ENCODE measurements around the gene OR1I1.
"Not testable (repeated sequence)": the region's sequence is repeated elsewhere in the genome, so short reads cannot be mapped to it uniquely, and the experiment has no call there.

The OR1I1 gene

DNA sequence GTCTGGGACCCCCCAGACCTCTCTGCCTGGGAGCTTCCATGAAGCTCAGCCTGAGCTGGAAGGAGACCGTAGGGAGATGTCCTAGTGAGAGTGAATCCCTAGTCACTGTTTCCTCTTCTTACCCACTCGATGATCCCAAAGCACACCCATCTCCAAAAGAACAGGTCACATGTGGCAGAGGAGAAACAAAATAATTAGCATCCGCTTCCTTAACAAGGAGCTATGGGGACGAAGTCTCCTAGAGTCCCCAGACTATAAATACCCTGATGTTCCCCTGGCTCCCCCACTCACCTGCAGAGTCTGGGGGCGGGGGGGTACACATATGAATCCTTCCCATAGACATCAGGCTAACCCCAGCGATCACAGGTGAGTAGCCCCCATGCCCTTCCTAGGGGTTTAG, at the start of gene OR1I1:
Gene OR1I1 (plus strand): TSS at position 301 of the 400 bp plus-strand sequence. CDS start 4,855 bp downstream, outside the sequence.
- no peak for DNase-seq (ENCODE audit: low read depth)

- DNase-seq (ENCODE audit: low read depth), result no peak
These were observed 46.2 kb upstream of the OR1I1 start for GRCh38 chr19:15035795-15036311.

- DNase-seq (ENCODE audit: low read depth), result no peak
These were observed 44.4 kb upstream of the OR1I1 start for GRCh38 chr19:15037586-15037985.

GRCh38 chr19:15038294-15038693, 43.7 kb upstream of the OR1I1 start:
- no peak for DNase-seq (ENCODE audit: low read depth)

DNA sequence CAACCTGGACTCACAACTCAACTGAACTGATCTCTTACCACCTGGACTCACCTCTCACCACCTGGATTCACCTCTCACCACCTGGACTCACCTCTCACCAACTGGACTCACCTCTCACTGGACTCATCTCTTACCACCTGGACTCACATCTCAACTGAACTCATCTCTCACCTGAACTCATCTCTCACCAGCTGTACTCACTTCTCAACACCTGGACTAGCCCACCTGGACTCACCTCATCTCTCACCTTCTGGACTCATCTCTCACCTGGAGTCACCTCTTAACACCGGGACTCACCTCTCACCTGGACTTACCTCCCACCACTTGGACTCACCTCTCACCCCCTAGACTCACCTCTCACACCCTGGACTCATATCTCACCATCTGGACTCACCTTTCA, 40.0 kb upstream of the OR1I1 start:
- no peak for DNase-seq (ENCODE audit: low read depth)

DNA sequence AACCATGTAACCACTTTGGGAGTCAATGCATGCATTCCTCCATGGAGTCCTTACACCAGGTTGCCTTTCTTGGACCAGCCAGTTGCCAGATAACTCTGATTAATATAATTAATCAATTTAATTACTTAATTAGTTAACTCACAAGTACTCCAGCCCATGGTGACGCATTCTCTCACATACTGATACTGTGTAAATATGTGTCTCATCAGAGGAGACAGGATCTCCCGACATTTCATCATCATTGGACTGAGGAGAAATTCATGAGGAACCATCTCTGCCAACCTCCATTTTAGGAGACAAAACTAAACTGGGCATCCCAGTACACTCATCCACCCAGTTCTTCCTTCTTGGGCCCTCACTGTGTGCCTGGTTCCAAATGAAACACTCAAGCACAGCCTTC, 39.2 kb upstream of the OR1I1 start:
- DNase-seq (ENCODE audit: low read depth), result no peak

DNA sequence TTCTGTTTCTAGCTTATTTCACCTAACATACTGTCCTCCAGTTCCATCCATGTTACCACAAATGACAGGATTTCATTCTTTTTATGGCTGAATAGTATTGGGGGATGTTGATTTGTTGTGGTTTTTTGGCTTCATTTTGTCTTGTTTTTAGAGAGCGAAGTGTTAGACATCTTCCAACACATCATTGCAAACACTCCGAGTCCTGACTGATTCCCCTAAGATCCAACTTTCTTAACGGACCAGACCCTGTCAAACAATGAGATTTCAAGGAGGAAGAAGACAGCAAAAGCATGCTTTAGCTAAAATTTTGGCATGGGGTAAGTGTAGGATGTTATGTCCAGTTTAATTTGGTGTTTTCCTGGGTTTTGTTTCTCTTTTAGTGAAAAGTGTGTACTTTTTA, 36.5 kb upstream of the OR1I1 start:
- DNase-seq (ENCODE audit: low read depth), result no peak

- no peak for DNase-seq (ENCODE audit: low read depth)
These were observed 34.3 kb upstream of the OR1I1 start for GRCh38 chr19:15047680-15048079.

- no peak for DNase-seq (ENCODE audit: low read depth)
These were observed 33.9 kb upstream of the OR1I1 start for GRCh38 chr19:15048128-15048527.

DNA sequence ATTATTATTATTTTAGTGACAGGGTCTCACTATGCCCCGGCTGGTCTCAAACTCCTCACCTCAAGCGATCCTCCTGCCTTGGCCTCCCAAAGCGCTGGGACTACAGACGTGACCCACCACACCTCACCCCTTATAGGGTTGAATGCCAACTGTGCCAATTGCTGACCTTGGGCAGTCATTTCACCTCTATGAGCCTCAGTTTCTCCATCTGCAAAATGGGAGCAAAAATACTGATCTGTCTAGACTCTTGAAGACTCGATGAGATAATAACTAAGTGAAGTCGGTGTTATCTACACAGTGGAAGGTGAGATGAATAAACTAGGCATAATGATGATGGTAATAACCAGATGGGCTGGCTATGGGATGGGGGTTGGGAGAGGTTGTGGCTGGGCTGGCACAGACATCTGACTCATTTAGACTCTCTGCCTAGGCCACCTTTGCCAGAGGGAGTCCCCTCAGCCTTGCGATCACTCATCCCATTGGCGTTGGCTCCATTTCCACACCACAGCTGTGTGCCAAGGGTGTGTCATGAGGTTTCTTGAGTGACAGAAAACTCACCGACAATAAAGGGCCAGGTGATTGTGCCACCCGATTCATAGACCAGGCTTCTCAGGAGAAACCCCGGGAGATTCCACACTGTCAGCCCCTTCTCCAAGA, 33.0 kb upstream of the OR1I1 start, which contains the start of gene CASP14:
Gene CASP14 (plus strand): TSS at position 596 of the 657 bp plus-strand sequence. CDS start 2,772 bp downstream, outside the sequence.
- no peak for DNase-seq (ENCODE audit: low read depth)

- DNase-seq (ENCODE audit: low read depth), result no peak
These were observed 31.4 kb upstream of the OR1I1 start for GRCh38 chr19:15050639-15051038.

- no peak for DNase-seq (ENCODE audit: low read depth)
These were observed 20.0 kb upstream of the OR1I1 start for GRCh38 chr19:15062036-15062435.

DNA sequence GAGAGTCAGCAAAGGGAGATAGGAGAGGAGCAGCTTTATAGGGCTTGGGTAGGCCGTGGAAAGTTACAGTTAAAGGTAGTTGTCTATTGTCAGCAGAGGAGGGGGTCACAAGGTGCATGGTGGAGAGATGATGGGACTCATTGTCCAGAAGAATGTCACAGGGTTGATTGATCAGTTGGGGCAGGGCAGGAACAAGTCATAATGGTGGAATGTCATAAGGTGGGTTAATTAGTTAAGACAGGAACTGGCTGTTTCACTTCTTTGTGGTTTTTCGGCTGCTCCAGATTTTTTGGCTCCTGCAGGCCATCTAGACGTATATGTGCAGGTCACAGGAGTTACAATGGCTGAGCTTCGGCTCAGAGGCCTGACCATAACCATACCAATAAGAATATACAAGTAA, 11.6 kb upstream of the OR1I1 start:
- DNase-seq (ENCODE audit: low read depth), result not testable (repeated sequence)

GRCh38 chr19:15072930-15073647, 8.9 kb upstream of the OR1I1 start:
- DNase-seq (ENCODE audit: low read depth), result no peak

GRCh38 chr19:15074371-15074770, 7.6 kb upstream of the OR1I1 start:
- no peak for DNase-seq (ENCODE audit: low read depth)

- DNase-seq (ENCODE audit: low read depth), result no peak
These were observed 6.2 kb upstream of the OR1I1 start for GRCh38 chr19:15075806-15076205.

GRCh38 chr19:15080002-15080401, 2.0 kb upstream of the OR1I1 start:
- not testable (repeated sequence) for DNase-seq (ENCODE audit: low read depth)

DNA sequence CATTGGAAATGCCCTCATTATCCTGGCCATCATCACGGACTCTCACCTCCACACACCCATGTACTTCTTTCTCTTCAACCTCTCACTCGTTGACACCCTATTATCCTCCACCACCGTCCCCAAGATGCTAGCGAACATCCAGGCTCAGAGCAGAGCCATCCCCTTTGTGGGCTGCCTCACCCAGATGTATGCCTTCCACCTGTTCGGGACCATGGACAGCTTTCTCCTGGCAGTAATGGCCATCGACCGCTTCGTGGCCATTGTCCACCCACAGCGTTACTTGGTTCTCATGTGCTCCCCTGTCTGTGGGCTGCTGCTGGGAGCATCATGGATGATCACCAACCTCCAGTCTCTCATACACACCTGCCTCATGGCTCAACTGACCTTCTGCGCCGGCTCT, 5.2 kb downstream of the OR1I1 start:
- DNase-seq (ENCODE audit: low read depth), result no peak

DNA sequence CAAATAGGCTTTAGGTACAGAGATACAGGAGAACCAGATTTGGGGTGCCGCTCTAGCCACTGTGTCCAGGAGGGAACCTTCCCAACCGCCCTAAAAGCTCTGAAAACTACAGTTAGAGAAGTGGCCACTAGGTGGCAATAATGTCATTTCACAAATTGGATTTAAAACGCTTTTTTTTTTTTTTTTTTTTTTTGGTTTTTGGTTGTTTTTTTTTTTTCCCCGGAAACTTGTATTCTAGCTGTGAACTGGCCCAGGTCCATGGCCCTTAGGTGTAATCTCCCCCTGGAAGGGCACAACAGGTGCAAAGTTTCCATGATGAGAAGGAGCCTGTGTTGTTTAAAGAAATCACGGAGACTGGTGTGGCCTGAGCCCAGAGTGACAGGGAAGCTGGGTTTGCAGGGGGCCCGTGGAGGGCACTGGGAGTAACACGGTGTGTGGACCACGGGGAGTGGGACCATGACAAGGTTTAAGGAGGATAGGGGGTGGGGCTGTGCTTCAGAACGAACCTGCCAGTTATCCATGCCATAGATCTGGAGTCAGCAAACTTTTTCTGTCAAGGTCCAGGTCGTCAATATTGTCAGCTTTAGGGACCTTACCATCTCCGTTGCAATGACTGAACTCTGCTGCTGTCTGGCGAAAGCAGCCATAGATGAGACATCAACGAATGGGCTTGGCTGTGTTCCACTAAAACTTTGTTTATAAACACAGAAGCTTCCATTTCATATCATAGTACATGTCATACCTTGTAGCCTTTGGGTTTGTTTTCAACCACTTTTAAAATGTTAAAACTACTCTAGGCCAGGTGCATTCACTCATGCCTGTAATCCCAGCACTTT, 10.1 kb downstream of the OR1I1 start:
- DNase-seq (ENCODE audit: low read depth), result no peak

- DNase-seq (ENCODE audit: low read depth), result no peak
These were observed 11.0 kb downstream of the OR1I1 start for GRCh38 chr19:15093001-15093400.

DNA sequence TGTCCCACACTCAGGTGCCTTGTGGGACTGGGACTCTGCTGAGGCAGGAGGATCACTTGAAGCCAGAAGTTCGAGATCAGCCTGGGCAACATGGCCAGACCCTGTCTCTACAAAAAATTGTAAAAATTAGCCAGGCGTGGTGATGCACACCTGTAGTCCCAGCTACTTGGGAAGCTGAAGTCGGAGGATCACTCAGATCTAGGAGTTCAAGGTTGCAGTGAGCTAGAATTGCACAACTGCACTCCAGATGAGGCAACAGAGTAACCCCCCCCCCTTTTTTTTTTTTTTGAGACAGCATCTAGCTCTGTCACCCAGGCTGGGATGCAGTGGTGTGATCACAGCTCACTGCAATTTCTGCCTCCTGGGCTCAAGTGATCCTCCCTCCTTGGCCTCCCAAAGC, 14.2 kb downstream of the OR1I1 start:
- DNase-seq (ENCODE audit: low read depth), result no peak

- not testable (repeated sequence) for DNase-seq (ENCODE audit: low read depth)
These were observed 16.0 kb downstream of the OR1I1 start for GRCh38 chr19:15097980-15098379.
